HEK293T (cell line): ENCODE results near the gene INPP4A.

Source experiments
- ARNT ChIP-seq: fragments of 450-650 bp; IDR thresholded peaks from 2 replicates; pipeline ENCODE4 v1.6.1; 2017; ENCODE audit warnings: mild to moderate bottlenecking
- FOXA1 ChIP-seq: fragments of 450-650 bp; IDR thresholded peaks from 2 replicates; pipeline ENCODE4 v1.6.1; 2016; ENCODE audit warnings: mild to moderate bottlenecking
- HDGF ChIP-seq: fragments of 450-650 bp; IDR thresholded peaks from 2 replicates; pipeline ENCODE4 v1.6.1; 2017; ENCODE audit warnings: antibody characterized with exemption, borderline replicate concordance
- SUZ12 ChIP-seq: fragments of 450-650 bp; IDR thresholded peaks from 2 replicates; pipeline ENCODE4 v1.6.1; 2016; ENCODE audit warnings: mild to moderate bottlenecking

DNA sequence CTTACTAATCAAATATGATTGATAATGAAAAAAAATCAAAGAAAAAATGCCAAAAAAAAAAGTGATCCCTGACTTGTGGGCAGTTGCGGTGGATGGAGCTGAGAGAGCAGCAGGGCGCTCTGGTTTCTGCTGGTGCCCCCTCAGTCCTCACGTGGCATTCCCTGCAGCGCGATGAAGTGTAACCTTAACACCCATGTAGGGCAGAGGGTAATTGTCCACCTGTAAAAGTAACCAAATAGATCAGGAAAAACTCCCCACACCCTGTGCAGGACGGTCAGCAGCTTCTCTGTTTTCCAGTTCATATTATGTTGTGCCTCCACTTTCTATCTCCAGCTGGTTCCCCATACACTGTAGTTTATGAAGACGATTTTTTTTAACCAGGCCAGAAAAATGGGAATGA lies 138.6 kb downstream of the INPP4A start:
- TF ChIP-seq HDGF (no peak), SUZ12 (no peak), FOXA1 (no peak), ARNT (no peak)
